ENCODE measurements around the gene TMEM167A.

DNA sequence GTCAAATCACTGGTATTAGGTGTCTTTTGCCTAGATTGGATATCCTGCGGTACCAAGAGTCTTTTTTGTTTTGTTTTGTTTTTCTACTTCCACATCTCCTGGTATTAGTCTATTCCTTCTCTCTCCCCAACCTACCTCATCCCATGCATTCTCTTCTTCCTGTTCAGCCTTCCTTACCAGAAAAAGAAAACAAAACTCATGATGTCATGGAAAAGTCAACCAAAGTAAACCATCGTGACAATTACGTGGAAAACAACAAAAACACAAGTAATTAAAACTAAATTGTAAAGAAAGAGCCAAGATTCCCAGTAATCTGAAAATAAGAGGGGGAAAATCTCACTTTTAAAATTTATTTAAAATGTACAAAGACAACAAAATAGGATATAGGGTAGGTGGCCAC is 38.3 kb downstream of the TMEM167A start:
- TF ChIP-seq CTCF (IDR thresholded peaks at IDR 0.05) (no peak), POLR2A (IDR thresholded peaks at IDR 0.05) (no peak), POLR2AphosphoS5 (IDR thresholded peaks at IDR 0.05) (no peak)
